Measurements from ENCODE around the gene WNK4.

The WNK4 gene

GRCh38 chr17:42773290-42774035 lies 6.9 kb upstream of the WNK4 start, which contains the start of gene VPS25:
VPS25 (plus strand) TSS chr17:42773449; CDS start chr17:42773476, 27 bp downstream.
- no peak for DNase-seq

GRCh38 chr17:42774066-42774745 lies 6.2 kb upstream of the WNK4 start:
- no peak for DNase-seq

GRCh38 chr17:42775534-42776098 lies 4.8 kb upstream of the WNK4 start:
- no peak for DNase-seq

- no peak for DNase-seq
These were observed 1.8 kb upstream of the WNK4 start for GRCh38 chr17:42778570-42778969.

- no peak for DNase-seq
These were observed 990 bp upstream of the WNK4 start for GRCh38 chr17:42779304-42779935.

GRCh38 chr17:42780851-42781638 lies 635 bp downstream of the WNK4 start:
- no peak for DNase-seq

GRCh38 chr17:42781639-42782165 lies 1.3 kb downstream of the WNK4 start:
- DNase-seq: no peak

GRCh38 chr17:42782166-42783061 lies 2.0 kb downstream of the WNK4 start:
- DNase-seq: no peak

GRCh38 chr17:42783062-42783790 lies 2.8 kb downstream of the WNK4 start:
- DNase-seq: no peak

- no peak for DNase-seq
These were observed 3.4 kb downstream of the WNK4 start for GRCh38 chr17:42783791-42784138.

- DNase-seq: no peak
These were observed 4.0 kb downstream of the WNK4 start for GRCh38 chr17:42784409-42784808.

GRCh38 chr17:42784811-42785592 lies 4.6 kb downstream of the WNK4 start:
- DNase-seq: no peak

- DNase-seq: no peak
These were observed 6.9 kb downstream of the WNK4 start for GRCh38 chr17:42787266-42787665.

GRCh38 chr17:42791948-42792347 lies 11.5 kb downstream of the WNK4 start:
- DNase-seq: no peak

GRCh38 chr17:42792545-42792944 lies 12.1 kb downstream of the WNK4 start:
- no peak for DNase-seq

GRCh38 chr17:42795061-42795460 lies 14.7 kb downstream of the WNK4 start:
- no peak for DNase-seq

GRCh38 chr17:42795465-42795864 lies 15.1 kb downstream of the WNK4 start:
- no peak for DNase-seq

GRCh38 chr17:42796066-42796758 lies 15.8 kb downstream of the WNK4 start:
- DNase-seq: no peak

Data from NCI-H1417 treated with DMSO at 0.1 percent for 48 hours (cell line).